Ovary (tissue), 9 donors: Measurements from ENCODE around the gene ASB4. TPM values are rescaled to one million over a fixed set of nuclear protein-coding genes. Genes with fewer than 3 reads are reported as not detected.

Source experiments
- DNase-seq, 5 donors: peaks; one replicate each; pipeline ENCODE4 v3.0.0-alpha.2; 2019 to 2020
- H3K27ac ChIP-seq, 2 donors: fragments of 200-600 bp; one replicate each; pipeline versions ENCODE4 v1.5.1 to v1.8.0; 2019 to 2022
- H3K27me3 ChIP-seq: fragments of 200-600 bp; one replicate; pipeline ENCODE4 v1.8.0; 2022
- H3K36me3 ChIP-seq: fragments of 200-600 bp; sonication (generic); one replicate; pipeline ENCODE4 v1.5.1; 2019
- H3K4me1 ChIP-seq: one replicate; pipeline ENCODE4 v1.8.1; 2013; ENCODE audit warnings: mild to moderate bottlenecking, moderate library complexity; ENCODE audit not compliant: insufficient read depth
- H3K4me3 ChIP-seq: fragments of 200-600 bp; sonication (generic); one replicate; pipeline ENCODE4 v1.5.1; 2017
- H3K9me3 ChIP-seq, 2 donors: fragments of 200-600 bp in 1 of 2; sonication (generic) in 1 of 2; one replicate each; pipeline versions ENCODE4 v1.5.1 to v1.8.1; 2013 to 2019; ENCODE audit warnings: mild to moderate bottlenecking in 1 of 2, moderate library complexity in 1 of 2
- CTCF ChIP-seq, 3 donors: fragments of 450-650 bp in 2 of 3; fragments of 200-600 bp in 1 of 3; IDR thresholded peaks; one replicate each; pipeline versions ENCODE4 v1.5.1 to v1.8.0; 2016 to 2022; ENCODE audit warnings: antibody characterized with exemption in 3 of 3, mild to moderate bottlenecking in 1 of 3
- EP300 ChIP-seq: sonication (generic); formaldehyde crosslinking; IDR thresholded peaks from one replicate; pipeline ENCODE4 v1.6.1; 2017; ENCODE audit warnings: antibody characterized with exemption
- POLR2A ChIP-seq: fragments of 450-650 bp; IDR thresholded peaks from one replicate; pipeline ENCODE4 v1.6.1; 2017; ENCODE audit warnings: antibody characterized with exemption, mild to moderate bottlenecking, moderate library complexity
- WGBS, 3 donors: extraction: QIAGEN DNeasy Blood & Tissue Kit in 1 of 3; methylation state at CpG; one replicate each; pipeline versions ENCODE4 v1.1.5 to v1.1.7; 2013 to 2017; 5-methylcytosine and 5-hydroxymethylcytosine counted together
- intact Hi-C, 4 donors: fragments of 100-400 bp; cut with DNase I; formaldehyde crosslinking; loops; one replicate each; pipeline versions ENCODE4 v1.11.0 to v1.15.1; 2022 to 2023
- polyA plus RNA-seq, 2 donors: library from polyadenylated mRNA; stranded (reverse); fragments of 200-250 nt in 1 of 2; fragments of 350-450 nt in 1 of 2; fragmentation: Illumina TruSeq in 1 of 2; extraction: RNeasy Lipid Tissue Mini Kit (QIAGEN cat#74804) in 1 of 2; gene quantifications; one replicate each; pipeline ENCODE4 v1.2.3, GENCODE V29; 2013 to 2014
- total RNA-seq, 7 donors: library from RNA; depleted of rRNA in 2 of 7; stranded (reverse); fragments of >200 nt in 2 of 7; fragmentation: NEBNext Ultra II Directional in 3 of 7; extraction: Animal tissue kit (Norgen Biotek cat#: 25700) in 3 of 7; gene quantifications; one replicate each; pipeline versions ENCODE4 v1.1.0 to v1.2.4, GENCODE V29; 2016 to 2023
- donor health status: DM: no; HTN: no; CAD: no; lungs with moderate emphysema.
- donor health status: DM: no; HTN: no; CAD: no.
- donor health status: Bipolar disorder and iron deficiency.
- donor health status: DM: yes; HTN: yes; CAD: no.
- donor health status: DM: no; HTN: no; CAD: no.
- donor health status: DM: yes; HTN: yes; CAD: no.

ASB4 gene
- total and polyA plus RNA-seq, 9 donors = 0.11 to 2.0 (median 0.24) TPM

DNA sequence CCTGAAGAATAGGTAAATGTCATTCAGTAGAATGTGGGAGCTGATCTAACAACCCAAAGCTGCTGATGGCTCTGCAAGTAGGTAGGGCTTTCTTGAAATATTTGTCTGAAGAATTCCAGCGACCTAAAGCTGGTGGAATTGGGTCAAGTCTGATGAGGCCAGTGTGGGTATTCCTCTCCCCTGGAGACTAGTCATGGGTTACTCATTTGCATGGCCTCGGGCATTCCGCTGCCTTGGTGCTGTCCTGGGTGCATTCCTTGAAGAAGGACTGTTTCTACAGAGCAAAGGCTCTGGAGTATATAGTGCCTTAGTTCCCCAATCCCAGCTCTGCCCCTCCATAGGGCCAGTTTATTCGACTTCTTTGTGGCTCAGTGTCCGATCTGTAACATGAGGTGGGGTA, 91.4 kb downstream of the ASB4 start:
- no peaks in the 10 kb centered on the region for H3K27me3 ChIP-seq
- TF ChIP-seq POLR2A (no peak), EP300 (no peak), CTCF (IDR thresholded peaks at IDR 0.05) (no peak)
- no peaks in the 10 kb centered on the region for H3K9me3 ChIP-seq
- no peak overlapping the region for H3K27ac ChIP-seq
- H3K4me3 ChIP-seq = no peak overlapping the region
- no peak for DNase-seq
- intact Hi-C loops = no loop called here
- WGBS, 3 donors = 79 to 86% (median 86%) methylated on average over 5 of the region's 5 CpGs
- H3K36me3 ChIP-seq = no peaks in the 10 kb centered on the region
- H3K4me1 ChIP-seq = peaks cover 3% of the 10 kb centered on the region

GRCh38 chr7:95578299-95578855, 92.6 kb downstream of the ASB4 start:
- Histone ChIP-seq H3K27ac (no peak overlapping the region), H3K4me1 (peaks cover 3% of the 10 kb centered on the region), H3K36me3 (no peaks in the 10 kb centered on the region), H3K4me3 (no peak overlapping the region), H3K27me3 (no peaks in the 10 kb centered on the region), H3K9me3 (no peaks in the 10 kb centered on the region)
- TF ChIP-seq POLR2A = no peak
- TF ChIP-seq EP300 = no peak
- no peak for TF ChIP-seq CTCF (IDR thresholded peaks at IDR 0.05)
- WGBS, 3 donors = 27 to 35% (median 28%) methylated on average over 3 of the region's 3 CpGs
- intact Hi-C loops = no loop called here
- no peak for DNase-seq

GRCh38 chr7:95579318-95579717, 93.6 kb downstream of the ASB4 start:
- 87 to 97% (median 93%) methylated on average over 7 of the region's 7 CpGs for WGBS, 3 donors

DNA sequence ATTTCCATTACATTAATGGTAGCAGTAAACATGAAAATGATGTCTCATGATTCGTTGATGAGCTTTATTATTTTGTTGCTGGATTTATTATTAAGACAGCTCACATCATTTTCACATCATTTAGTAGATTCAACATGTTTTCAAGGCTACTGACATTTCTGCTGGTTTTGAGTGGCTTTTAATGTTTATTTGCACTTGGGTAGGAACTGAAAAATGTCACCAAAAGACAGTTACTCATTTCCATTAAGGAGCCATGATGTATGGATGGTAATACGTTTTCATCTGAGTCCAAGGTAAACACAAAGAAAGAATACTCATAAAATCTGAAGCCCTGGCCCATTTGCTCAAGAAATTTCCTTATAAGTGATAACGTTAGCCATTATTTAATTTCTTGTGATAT, 95.7 kb downstream of the ASB4 start:
- Histone ChIP-seq H3K4me1 (peaks cover 3% of the 10 kb centered on the region), H3K36me3 (no peaks in the 10 kb centered on the region), H3K9me3 (no peaks in the 10 kb centered on the region), H3K27ac (no peak overlapping the region), H3K4me3 (no peak overlapping the region), H3K27me3 (no peaks in the 10 kb centered on the region)
- 69 to 73% (median 71%) methylated on average over 3 of the region's 3 CpGs for WGBS, 3 donors
- TF ChIP-seq POLR2A (no peak), EP300 (no peak), CTCF (IDR thresholded peaks at IDR 0.05) (no peak)
- intact Hi-C loops = no loop called here
- DNase-seq = no peak

More at GRCh38 chr7:95579318-95579717, 93.6 kb downstream of the ASB4 start:
- no peaks in the 10 kb centered on the region for H3K36me3 ChIP-seq
- TF ChIP-seq EP300 (no peak), POLR2A (no peak), CTCF (IDR thresholded peaks at IDR 0.05) (no peak)
- no peak overlapping the region for H3K27ac ChIP-seq
- H3K9me3 ChIP-seq = no peaks in the 10 kb centered on the region
- H3K4me3 ChIP-seq = no peak overlapping the region
- H3K4me1 ChIP-seq = peaks cover 3% of the 10 kb centered on the region
- intact Hi-C loops = no loop called here
- no peaks in the 10 kb centered on the region for H3K27me3 ChIP-seq
- no peak for DNase-seq
